NCI-H2171 (cell line): ENCODE results near the gene OR2A12.
"Not testable (repeated sequence)": the region's sequence is repeated elsewhere in the genome, so short reads cannot be mapped to it uniquely, and the experiment has no call there.

Experiments
- DNase-seq: peaks from one replicate; lab custom pipeline; 2025; lab: John Stamatoyannopoulos, UW

OR2A12 gene, protein sequence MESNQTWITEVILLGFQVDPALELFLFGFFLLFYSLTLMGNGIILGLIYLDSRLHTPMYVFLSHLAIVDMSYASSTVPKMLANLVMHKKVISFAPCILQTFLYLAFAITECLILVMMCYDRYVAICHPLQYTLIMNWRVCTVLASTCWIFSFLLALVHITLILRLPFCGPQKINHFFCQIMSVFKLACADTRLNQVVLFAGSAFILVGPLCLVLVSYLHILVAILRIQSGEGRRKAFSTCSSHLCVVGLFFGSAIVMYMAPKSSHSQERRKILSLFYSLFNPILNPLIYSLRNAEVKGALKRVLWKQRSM

DNA sequence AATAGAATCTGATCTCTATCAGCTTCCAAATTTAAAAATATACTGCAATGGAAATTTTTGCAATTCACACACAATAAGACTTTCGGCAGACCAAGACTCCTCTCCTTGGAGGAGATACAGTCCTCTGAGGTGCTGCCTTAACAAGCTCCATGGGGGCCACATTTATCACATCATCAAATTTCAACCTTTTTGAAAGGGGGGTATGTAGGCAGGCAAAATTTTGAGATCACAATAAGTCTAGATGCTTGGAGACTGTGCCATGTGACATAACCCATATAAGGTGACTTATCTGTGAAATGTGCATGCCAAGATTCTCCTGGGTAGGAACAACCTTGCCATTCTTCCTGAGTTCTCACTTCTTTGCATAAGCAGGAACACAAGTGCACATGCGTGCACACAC lies at the start of gene OR2A12:
Gene OR2A12 (plus strand): TSS at position 301 of the 400 bp plus-strand sequence. CDS start 8,830 bp downstream, outside the sequence.
- no peak for DNase-seq

DNA sequence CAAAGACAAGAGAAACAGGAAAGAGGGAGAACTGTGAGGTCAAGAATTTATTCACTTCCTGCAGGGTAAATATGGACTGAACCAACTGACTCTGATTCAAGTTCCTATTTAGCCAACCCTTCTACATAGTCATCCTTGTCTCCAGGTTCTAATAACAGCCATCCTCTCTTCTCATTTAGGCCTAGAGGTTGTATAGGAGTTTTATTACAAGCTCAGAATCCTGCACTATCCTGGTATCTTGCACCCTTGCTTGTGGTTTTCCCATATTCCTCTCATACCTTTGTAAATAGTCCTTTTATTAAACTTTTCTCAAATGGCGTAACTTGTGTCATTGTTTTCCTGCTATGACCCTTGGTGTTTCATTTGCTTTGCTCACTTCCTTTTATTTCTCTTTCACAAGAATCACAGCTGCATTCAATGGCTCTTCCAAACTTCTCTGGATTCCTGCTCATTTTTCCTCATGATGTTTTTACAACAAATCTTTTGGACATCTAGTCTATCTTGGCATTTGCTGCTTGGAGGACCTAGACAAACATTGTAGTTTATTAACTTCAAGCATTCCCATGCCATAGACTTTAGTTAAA lies 49.7 kb upstream of the OR2A12 start:
- no peak for DNase-seq

DNA sequence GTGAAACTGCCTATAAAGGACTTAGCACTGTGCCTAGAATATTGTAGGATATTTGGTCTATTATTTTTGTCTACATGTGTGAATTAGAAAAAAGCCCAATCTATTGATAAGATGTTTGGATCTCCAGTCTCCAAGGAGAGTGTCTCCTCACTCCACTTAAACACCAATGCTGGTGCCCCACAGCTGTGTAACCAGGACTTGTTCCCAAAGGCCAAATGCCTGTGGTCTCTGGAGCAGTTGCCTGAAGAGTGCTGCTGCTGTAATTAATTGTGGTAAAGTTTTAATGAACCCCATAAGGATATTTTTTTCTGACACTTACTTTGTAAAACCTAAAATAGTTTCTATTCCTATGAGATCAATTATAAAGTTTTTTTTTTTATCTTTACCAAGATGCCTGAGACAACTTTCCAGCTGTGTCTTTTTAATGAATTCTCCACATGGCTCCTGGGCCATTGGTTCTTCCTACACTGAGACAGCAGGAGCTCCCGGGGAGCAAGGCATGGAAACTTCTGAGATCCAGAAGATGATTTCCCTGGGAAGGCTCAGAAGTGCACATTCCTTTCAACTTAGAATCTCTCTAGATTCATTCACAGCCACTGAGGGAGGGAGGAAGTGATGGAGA lies 48.6 kb upstream of the OR2A12 start:
- DNase-seq: no peak

DNA sequence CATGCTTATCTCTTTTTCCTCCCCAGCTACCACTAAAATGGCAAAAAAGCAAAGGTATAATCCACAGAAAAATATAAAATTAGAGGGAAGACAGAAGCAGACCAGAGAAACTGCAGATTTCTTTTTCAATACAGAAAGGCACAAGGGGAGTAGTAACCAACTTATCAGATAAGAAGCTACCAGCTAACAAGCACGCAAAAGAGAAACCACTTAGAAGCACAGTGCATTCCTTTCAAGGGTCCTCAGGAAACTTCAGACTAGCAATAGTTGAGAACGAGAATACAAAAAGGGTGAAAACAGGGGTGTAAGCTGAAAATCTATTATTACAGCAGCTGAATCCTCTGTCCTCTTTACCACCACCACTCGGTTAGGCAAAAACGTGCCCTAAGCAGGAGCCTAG lies 47.2 kb upstream of the OR2A12 start:
- DNase-seq: no peak

DNA sequence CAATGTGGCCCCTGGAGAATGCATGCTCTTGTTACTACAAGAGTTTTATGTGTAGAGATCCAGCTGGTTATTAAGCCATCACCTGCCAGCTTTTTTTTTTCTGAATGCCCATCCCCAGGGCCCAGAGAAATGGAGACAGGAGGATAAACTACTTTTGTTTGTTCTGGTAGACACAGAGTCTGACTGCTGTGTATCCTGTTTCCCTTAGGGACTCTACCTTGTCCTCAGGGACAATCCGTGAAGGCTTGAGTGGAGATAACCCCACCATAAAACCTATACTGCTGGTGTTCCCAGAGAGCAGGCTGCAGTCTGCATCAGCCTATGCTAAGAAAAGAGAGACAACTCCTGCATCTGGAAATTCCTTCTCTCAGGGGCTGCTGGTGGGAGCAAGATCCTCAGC lies 37.4 kb upstream of the OR2A12 start, which contains the start of gene OR2A5:
Gene OR2A5 (plus strand): TSS at position 301 of the 400 bp plus-strand sequence. CDS start 1,454 bp downstream, outside the sequence.
- no peak for DNase-seq

DNA sequence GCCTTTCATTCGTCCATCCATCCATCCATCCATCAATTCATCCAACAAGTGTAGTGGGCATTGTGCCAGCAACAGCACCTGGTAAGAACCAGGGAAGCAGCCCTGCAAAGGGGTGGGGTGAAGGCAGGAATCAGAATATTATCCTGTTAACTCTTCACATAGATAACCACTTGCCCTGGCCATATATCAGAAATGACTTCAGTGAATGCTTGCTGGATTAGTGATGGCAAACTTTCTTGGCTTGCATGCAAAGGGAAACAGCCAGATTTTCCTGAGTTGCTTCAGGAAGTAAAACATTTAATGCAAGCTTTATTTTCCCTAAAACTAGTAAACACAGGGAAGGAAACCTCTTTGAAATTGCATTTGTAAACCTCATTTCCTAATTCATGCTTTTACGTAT lies 36.6 kb upstream of the OR2A12 start:
- DNase-seq: no peak

DNA sequence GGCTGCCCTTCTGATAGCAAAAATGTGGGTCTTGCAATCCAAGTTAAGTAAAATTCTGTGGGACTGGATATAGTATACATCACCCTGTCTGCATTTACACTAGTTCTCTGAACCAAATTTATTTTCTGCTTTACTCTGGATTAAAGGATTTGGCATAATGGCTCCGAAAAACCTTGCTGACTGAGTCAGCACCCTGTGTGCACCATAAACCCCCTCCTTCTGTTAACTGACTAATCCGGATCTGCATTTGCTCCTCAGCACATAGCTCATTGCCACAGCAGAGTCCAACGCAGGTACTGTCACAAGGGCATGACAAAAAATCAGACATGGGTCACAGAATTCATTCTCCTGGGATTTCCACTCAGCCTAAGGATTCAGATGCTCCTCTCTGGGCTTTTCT lies 36.0 kb upstream of the OR2A12 start:
- no peak for DNase-seq

DNA sequence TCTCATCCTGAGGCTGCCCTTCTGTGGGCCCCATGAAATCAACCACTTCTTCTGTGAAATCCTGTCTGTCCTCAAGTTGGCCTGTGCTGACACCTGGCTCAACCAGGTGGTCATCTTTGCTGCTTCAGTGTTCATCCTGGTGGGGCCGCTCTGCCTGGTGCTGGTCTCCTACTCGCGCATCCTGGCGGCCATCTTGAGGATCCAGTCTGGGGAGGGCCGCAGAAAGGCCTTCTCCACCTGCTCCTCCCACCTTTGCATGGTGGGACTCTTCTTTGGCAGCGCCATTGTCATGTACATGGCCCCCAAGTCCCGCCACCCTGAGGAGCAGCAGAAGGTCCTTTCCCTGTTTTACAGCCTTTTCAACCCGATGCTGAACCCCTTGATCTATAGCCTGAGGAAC lies 35.2 kb upstream of the OR2A12 start:
- not testable (repeated sequence) for DNase-seq

DNA sequence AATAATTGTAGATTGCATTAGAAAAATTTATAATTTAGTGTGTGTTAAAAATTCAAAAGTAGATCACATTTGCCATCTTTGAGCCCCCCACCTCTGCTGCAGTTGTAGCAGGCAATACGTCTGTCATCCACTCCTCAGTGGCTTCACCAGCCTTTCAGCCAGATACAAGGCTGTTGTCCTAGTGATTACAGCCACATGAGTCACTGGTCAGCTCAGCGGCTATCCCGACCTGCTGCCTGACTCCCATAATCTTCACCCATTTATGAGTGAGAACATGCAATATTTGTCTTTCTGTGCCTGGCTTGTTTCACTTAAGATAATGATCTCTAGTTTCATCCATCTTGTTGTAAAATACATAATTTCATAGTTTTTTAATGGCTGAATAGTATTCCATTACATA lies 28.1 kb upstream of the OR2A12 start:
- no peak for DNase-seq

DNA sequence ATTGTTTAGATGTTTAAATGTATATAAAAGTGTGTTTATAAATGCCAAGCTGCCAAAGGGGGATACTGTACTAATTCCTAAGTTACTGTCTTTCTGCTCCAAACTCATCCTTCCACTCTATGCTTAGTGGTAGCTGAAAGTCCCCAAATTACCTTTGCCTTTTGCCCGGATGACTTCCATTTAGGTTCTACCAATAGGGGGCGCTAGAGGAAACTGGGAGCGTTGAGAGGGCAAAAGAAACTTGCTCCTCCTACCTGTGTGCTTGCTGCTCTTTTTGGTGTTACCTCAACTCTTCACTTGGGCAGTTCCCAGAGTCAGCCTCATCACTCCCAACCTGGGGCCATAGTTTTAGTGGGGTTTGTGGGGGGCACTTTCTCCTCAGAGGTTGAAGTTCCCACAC lies 22.4 kb upstream of the OR2A12 start:
- DNase-seq: no peak

DNA sequence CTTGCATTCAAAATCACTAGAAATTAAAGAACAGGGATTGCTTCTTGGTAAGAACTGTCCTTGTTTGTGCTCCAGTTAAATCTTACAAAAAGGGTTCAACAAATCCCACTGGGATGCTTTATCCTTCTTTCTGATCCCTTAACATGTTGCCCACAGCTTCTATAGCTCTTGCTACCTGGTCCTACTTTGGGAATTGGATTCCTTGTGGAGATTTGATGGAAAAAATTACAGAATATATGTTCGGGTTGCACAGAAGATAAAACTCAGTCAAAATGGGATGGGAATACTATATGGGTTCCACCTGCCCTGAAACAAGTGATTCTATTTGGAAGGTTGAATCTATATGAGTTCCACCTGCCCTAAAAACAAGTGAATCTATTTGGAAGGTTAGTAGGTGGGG lies 16.6 kb upstream of the OR2A12 start, which contains the start of gene OR2A25:
Gene OR2A25 (plus strand): TSS at position 301 of the 400 bp plus-strand sequence. CDS start 4,409 bp downstream, outside the sequence.
- DNase-seq: no peak

DNA sequence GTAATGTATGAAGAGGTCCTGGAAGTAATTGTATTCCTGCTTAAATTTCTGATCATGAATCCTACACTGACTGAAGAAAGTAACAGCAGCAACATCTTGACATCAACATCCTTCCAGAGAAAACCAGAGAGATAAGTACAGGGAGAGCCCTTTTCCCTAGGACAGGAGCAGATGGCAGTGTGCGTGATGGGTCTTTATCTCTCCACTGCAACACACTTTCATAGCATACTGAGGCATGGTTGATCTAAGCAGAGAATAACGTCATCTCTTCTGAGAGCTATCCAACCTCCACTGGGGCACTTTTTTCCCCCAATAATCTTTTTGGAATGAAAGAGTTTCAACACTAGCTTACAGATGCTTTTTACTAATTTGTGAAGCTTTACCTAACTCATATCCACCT lies 16.1 kb upstream of the OR2A12 start:
- no peak for DNase-seq

DNA sequence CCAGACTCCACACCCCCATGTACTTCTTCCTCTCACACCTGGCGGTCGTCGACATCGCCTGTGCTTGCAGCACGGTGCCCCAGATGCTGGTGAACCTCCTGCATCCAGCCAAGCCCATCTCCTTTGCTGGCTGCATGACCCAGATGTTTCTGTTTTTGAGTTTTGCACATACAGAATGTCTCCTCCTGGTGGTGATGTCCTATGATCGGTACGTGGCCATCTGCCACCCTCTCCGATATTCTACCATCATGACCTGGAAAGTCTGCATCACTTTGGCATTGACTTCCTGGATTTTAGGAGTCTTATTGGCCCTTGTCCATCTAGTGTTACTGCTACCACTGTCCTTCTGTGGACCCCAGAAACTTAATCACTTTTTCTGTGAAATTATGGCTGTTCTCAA lies 11.7 kb upstream of the OR2A12 start:
- DNase-seq: no peak

DNA sequence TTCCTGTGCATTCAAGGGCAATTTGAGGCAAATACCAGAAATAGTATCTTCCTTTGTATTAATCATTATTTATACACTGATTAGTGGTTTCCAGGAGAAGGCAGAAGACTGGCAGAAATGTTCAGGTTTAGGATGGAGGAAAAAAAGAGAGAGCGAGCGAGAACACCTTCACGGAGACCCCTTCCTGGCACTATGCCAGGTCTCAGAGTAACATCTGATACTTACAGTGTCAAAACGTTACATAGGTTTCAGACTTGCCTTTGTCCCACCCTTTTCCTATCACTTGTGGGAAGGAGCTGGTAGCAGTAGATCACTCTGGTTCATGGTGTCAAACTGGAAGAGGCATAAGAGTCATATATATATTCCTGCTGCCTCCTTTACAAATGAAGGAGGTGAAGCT lies 652 bp downstream of the OR2A12 start:
- DNase-seq: no peak

DNA sequence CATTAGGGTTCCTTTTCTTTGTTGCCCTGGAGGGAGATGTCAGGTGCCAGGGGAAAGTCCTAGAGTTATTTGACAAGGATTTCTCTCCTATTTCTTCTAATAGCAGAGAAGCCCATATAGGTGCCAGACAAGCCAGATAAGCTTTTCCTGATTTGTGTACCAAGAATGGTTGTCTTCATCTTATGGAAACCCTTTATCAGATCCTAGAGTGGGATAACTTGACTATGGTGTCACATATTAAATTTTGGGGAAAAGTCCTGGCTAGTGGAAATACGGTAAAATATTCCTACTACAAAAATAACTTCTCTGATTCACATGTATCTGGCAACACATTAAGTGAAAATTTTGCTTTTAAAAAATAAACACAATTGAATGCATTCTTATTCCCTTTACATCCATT lies 1.2 kb downstream of the OR2A12 start:
- no peak for DNase-seq

DNA sequence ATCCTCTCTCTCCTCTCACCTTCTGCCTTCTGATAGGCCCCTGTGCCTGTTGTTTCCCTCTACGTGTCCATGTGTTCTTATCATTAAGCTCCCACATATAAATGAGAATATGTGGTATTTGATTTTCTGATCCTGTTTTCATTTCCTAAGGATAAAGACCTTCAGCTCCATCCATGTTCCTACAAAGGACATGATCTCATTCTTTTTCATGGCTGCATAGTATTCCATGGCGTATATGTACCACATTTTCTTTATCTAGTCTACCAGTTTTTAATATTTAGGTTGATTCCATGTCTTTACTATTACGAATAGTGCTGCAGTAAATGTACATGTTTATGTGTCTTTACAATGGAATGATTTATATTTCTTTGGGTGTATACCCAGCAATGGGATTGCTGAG lies 4.6 kb downstream of the OR2A12 start:
- DNase-seq: no peak

DNA sequence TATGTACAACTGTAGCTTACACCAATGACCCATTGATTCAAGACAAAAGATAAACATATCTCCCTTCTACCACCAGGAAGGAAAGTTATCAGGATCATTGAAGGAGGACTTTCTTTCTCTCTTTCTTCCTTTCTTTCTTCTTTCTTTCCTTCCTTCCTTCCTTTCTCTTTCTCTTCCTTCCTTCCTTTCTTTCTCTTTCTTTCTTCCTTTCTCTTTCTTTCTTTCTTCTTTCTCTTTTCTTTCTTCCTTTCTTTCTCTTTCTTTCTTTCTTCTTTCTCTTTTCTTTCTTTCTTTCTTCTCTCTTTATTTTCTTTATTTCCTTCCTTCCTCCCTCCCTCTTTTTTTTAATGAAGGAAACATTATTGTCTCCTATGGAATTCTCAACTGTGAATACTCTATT lies 12.7 kb downstream of the OR2A12 start:
- DNase-seq: no peak

DNA sequence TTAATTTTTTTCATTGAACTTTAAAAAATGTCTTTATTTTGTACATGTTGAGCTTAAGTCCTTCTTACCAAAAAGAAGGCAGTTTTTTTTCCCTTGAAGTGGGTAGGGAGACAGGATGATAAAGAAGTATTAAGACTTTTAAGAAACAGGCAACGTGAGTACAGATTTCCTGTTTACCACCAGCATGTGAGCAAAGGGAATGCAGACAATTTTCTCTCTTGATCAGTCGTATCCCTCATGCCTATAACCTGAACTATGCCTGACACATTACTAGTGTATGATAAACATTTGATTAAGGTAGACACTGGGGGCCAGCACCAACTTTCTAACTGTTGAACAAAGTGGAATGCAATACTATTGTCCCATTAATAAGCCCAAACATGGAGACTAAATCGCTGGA lies 14.5 kb downstream of the OR2A12 start:
- no peak for DNase-seq

DNA sequence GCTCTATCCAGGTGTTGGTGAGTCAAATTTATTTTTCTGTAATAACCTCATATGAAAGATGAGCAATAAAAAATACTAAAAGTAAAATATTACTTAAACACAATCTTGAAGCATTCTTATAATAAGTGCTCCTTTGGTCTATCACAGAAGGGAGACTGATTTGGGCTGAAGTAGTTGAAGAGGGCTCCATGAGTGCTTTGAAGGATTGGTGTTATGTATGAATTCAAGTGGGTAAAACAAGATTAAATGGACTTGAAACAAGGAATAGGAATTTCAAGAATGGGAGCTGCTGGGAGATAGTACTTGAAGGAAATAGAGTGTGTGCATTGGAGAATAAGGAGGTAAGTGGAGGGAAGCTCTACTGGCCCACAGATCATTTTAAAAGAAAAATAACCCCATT lies 16.0 kb downstream of the OR2A12 start:
- DNase-seq: no peak

DNA sequence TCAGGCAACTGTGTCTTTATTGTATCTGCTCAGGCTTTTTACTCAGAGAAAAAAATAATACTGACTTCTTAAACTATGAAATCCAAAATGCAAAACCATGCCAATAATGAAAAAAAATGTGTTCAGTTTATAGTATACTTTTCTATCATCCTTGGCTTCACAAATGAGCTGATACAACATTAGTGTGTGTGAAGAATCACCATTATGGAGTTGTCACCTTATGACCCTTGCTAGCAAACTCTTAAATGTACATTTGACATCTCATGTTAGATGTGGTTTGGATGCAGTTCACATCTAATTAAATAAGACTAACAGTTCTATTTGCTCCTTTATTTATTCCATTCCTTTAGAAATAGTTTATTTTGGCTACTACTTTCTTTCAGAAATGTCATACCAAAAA lies 19.1 kb downstream of the OR2A12 start:
- no peak for DNase-seq

DNA sequence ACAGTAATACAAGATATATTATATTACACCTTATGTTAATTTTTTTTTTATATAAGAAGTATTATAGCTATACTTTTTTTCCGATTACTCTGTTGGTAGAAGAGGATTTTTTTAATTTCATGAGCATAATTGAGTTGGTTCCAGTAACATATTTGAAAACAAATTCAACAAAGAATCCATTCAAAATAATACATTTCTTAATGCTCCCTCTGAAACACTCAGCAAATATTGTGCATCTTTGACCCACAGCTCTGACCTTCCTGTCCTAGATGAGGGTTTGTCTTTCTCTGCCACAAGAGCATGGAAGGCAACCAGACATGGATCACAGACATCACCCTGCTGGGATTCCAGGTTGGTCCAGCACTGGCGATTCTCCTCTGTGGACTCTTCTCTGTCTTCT lies 23.2 kb downstream of the OR2A12 start, which contains the start of gene OR2A2:
Gene OR2A2 (plus strand): TSS at position 301 of the 400 bp plus-strand sequence. CDS start 0 bp downstream, at position 301.
- DNase-seq: no peak

DNA sequence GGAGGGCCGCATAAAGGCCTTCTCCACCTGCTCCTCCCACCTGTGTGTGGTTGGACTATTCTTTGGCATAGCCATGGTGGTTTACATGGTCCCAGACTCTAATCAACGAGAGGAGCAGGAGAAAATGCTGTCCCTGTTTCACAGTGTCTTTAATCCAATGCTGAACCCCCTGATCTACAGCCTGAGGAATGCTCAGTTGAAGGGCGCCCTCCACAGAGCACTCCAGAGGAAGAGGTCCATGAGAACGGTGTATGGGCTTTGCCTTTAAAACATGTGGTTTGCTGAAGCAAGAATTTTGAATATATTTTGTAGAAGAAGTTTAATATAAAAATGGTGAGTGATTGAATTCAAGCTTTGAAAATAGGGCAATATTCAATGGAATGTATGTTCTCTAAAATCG lies 24.2 kb downstream of the OR2A12 start:
- no peak for DNase-seq

DNA sequence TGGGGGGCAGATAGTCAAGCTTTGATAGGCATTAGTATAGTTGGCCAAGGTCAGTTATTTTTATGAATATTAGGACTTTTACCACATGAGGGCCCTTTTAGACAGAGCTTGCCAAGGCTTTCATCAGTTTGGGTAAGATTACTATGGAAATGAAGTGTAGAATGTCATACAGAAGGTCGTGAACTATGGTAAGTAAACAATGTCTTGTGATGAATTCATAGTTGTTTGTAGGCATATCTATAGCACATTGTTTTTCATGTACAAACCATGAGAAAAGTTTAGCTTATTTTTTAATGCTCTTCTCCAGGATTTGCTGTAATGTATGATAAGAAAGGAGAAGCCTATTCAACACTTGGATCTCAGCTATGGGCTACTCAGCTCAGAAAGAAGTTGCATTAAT lies 27.6 kb downstream of the OR2A12 start:
- no peak for DNase-seq
